OCI-LY1 (cell line): ENCODE measurements around the gene UBAP1L.

Source experiments
- EZH2 ChIP-seq: fragments of 200-600 bp; sonication (generic), shearing (Covaris generic); IDR thresholded peaks from 2 replicates; pipeline ENCODE4 v1.8.0; 2017; ENCODE audit warnings: borderline replicate concordance, mixed run types, mild to moderate bottlenecking, antibody characterized with exemption, low read length, moderate library complexity, mixed read lengths
- TF ChIP-seq, protein P1 (sequence below): fragments of 200-600 bp; sonication (generic), shearing (Covaris generic); IDR thresholded peaks from 2 replicates; pipeline ENCODE4 v1.5.1; 2017; ENCODE audit warnings: mild to moderate bottlenecking, antibody characterized with exemption, low read length, moderate library complexity, mixed read lengths

DNA sequence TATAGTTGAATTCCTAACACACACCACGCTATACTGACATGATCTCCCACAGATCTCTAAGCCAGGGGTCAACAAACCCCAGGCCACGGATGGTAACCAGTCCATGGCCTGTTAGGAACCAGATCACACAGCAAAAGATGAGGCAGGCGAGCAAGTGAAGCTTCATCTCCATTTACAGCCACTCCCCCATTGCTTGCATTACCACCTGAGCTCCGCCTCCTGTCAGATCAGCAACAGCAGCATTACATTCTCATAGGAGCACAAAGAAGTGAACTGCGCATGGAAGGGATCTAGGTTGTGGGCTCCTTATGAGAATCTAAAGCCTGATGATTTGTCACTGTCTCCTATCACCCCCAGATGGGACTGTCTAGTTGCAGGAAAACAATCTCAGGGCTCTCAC, 15.9 kb upstream of the UBAP1L start:
- no peak for TF ChIP-seq EZH2
- TF ChIP-seq, protein P1, sequence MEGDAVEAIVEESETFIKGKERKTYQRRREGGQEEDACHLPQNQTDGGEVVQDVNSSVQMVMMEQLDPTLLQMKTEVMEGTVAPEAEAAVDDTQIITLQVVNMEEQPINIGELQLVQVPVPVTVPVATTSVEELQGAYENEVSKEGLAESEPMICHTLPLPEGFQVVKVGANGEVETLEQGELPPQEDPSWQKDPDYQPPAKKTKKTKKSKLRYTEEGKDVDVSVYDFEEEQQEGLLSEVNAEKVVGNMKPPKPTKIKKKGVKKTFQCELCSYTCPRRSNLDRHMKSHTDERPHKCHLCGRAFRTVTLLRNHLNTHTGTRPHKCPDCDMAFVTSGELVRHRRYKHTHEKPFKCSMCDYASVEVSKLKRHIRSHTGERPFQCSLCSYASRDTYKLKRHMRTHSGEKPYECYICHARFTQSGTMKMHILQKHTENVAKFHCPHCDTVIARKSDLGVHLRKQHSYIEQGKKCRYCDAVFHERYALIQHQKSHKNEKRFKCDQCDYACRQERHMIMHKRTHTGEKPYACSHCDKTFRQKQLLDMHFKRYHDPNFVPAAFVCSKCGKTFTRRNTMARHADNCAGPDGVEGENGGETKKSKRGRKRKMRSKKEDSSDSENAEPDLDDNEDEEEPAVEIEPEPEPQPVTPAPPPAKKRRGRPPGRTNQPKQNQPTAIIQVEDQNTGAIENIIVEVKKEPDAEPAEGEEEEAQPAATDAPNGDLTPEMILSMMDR: no peak
